LNCaP clone FGC (cell line): ENCODE results near the gene DCLK1.

Experiments used
- DNase-seq: peaks from one replicate; pipeline ENCODE4 v3.0.0-alpha.2; 2011; ENCODE audit warnings: low read depth
- H3K4me3 ChIP-seq: 2 replicates; pipeline ENCODE4 v1.5.1; 2011; ENCODE audit warnings: mild to moderate bottlenecking, low read depth, low read length, control low read depth
- TF ChIP-seq, protein P1 (sequence below): IDR thresholded peaks from 2 replicates; pipeline ENCODE4 v1.5.1; 2012; ENCODE audit warnings: mild to moderate bottlenecking; ENCODE audit not compliant: control insufficient read depth, insufficient read depth; ENCODE audit errors: extremely low read depth

DCLK1 gene

DNA sequence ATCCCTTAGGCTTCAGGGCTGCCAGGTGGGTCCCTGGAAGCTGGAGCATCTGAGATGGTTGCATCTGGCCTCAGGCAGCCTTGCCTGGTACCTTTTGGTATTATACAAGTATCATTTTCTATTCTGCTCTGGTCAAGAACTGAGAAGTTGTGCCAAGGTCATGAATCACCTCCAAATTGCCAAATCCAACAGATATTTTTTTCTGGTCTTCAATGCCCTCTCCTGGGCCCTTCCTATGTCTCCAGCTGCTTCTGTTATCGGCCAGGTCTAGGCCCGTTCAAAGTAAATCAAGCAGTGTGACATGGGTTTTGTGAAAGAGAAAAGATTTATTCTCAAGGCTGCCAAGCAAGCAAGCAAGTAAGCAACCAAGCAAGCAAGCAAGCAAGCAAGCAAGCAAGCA lies 383.6 kb downstream of the DCLK1 start:
- H3K4me3 ChIP-seq: no peak overlapping the region
- TF ChIP-seq, protein P1, sequence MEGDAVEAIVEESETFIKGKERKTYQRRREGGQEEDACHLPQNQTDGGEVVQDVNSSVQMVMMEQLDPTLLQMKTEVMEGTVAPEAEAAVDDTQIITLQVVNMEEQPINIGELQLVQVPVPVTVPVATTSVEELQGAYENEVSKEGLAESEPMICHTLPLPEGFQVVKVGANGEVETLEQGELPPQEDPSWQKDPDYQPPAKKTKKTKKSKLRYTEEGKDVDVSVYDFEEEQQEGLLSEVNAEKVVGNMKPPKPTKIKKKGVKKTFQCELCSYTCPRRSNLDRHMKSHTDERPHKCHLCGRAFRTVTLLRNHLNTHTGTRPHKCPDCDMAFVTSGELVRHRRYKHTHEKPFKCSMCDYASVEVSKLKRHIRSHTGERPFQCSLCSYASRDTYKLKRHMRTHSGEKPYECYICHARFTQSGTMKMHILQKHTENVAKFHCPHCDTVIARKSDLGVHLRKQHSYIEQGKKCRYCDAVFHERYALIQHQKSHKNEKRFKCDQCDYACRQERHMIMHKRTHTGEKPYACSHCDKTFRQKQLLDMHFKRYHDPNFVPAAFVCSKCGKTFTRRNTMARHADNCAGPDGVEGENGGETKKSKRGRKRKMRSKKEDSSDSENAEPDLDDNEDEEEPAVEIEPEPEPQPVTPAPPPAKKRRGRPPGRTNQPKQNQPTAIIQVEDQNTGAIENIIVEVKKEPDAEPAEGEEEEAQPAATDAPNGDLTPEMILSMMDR: no peak
- no peak for DNase-seq

DNA sequence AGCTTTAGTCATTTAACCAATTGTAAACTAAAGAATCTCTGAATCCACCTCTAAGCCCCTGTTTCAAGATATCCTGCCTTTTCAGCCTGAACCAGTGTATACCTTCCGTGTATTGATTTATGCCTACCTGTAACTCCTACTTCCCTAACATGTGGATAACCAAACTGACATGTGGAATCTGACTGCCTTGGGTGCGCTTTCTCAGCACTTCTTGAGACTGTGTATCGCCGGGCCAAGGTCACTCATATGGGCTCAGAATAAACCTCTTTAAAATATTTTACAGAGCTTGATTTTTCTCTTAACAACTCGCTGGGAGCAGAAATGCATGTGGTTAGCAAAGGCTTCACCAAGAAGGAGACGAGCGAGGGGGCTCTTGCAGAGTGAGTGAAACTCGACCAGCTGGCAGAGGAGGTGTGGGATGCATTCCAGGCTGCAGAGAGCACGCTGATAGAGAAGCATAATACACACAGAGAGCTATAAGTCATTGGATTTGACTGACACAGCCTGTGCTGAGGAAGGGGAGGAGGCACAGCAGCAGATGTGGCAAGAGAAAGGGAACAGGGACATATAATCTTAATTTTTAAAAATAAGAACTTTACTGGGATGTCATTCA lies 386.5 kb downstream of the DCLK1 start:
- TF ChIP-seq, protein P1: no peak
- H3K4me3 ChIP-seq: no peak overlapping the region
- DNase-seq: no peak

DNA sequence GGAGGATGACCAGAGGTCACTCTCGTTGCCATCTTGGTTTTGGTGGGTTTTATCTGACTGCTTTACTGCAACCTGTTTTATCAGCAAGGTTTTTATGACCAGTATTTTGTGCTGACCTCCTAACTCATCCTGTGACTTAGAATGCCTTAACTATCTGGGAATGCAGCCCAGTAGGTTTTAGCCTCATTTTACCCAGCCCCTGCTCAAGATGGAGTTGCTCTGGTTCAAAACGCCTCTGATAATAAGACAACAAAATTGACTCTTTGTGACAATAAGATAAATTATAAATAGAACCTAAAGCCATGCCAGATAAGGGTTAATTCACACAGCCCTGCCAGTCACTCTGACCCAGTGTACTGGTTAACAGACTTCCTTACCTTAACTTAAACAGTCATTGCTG lies 387.0 kb downstream of the DCLK1 start:
- no peak for DNase-seq
- TF ChIP-seq, protein P1: no peak
- H3K4me3 ChIP-seq: no peak overlapping the region

DNA sequence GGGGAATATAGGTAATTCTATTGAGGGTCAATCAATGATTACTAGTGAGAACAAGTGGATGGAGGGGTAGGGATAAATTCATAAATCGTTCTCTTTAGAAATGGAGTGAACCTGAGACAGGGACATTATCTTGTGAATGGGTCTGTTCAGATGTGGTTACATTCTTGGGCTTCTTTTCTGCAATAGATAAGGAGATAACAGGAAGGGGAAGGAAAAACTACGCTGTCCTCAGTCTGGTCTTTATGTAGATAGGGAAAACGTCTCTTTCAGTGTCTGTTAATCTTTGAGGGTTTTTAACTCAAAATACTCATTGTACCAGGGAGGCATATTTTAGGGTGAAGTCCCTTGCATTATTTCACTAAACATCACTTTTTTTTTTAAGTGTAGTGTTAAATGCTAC lies 388.0 kb downstream of the DCLK1 start:
- no peak overlapping the region for H3K4me3 ChIP-seq
- TF ChIP-seq, protein P1: no peak
- no peak for DNase-seq

DNA sequence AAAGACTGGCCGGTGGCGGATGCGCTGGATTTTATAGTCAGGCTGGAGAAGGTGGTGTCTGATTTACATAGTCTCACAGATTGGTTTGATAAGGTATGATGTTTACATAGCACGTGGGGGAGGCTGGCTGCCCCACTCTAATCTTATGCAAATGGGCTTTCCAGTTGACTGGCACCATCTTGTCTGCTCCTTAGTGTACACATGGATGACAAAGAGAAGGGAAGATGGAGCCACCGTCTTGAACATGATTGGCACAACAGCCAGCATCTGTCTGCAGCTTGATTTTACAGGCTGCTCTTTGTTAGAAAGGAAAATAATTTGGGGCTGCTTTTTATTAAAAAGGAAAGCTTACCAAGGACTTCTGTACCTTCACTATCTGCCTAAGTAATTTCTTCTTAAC lies 389.5 kb downstream of the DCLK1 start:
- TF ChIP-seq, protein P1: no peak
- DNase-seq: no peak
- H3K4me3 ChIP-seq: no peak overlapping the region

DNA sequence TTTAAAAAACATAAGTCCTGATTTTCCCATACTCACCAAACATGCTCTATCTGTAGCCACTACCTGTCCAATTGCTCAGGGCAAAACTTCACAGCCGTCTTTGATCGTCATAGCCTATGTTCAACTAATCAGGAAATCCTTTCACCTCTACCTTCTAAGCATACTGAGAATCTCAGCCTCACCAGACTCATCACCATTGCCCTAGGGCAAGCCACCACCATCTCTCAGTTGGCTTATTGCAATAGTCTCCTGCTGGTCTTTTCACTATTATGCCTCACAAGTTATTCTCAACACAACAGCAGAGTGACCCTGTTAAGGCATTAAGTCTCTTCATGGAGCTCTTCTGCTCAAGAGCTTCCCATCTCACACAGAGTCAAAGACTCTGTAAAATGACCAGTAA lies 394.3 kb downstream of the DCLK1 start:
- no peak for DNase-seq
- H3K4me3 ChIP-seq: no peak overlapping the region
- TF ChIP-seq, protein P1: no peak

DNA sequence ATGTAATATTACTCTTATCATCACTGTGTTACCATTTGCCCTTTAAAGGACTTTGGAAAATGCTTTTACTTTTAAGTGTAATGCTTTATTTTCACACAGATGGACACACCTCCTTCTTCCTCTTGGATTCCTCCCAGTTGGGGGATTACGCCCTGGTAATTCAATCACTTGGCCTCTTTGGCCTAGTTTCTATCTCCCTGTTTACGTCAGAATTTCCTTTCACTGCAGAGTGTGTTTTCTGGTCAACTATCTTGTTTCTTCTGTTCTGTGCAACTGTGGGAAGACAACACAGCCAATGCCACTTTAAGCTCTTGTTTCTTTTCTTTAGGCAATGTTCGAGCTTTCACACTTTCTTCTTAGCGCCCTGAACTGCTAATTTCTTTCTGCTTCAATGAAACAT lies 397.4 kb downstream of the DCLK1 start:
- TF ChIP-seq, protein P1: no peak

More for the DNA sequence above, 397.4 kb downstream of the DCLK1 start:
- no peak for DNase-seq
- no peak overlapping the region for H3K4me3 ChIP-seq
